Measurements from ENCODE around the gene STX18. TPM values are rescaled to one million over a fixed set of nuclear protein-coding genes. Genes with fewer than 3 reads are reported as not detected.
A peak's percentile ranks its signal among the peaks of the same experiment; 100 is the strongest.

Gene STX18
- total RNA-seq, 1 donor, result 32.2 TPM

DNA sequence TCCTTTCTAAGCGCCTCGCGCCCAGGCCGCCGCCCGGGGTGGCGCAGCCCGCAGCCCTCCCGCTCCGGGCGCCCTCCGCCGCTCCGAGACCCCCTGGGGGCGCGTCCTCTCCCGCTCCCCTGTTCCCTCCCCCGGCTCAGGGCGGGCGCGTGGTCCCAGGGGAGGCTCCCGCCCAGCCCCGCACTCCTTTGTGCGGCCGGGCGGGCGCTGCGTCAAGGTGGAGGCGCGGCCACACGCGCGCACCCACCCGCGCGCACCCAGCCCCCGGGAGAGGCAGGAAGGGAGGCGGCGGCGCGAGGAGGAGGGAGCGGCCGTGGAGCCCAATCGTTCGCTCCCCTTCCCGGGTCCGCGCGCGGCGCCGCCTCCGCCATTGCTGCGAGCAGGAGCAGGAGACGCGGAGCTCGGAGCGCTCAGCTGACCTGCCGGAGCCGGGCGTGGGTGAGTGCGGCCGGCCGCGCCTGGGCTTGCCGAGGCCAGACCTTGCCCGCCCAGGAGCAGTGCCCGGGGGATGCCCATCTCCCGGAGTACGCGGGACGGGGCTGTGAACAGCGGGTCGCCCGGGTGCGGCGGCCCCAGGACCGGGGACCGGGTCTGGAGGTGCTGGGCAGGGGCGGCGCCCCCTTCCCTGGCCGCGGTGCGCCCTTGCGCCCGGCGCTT is 155.0 kb downstream of the STX18 start, which contains the start of gene NSG1:
Gene NSG1, plus strand, starts transcription at position 367 of the 657 bp plus-strand sequence. CDS start 528 bp downstream, outside the sequence.
- peak within 1 kb of the TSS; percentile 53 for H3K4me3 ChIP-seq (ENCODE audit: low read depth, low read length)
- DNase-seq (ENCODE audit: low read depth), result peak; percentile 11

DNA sequence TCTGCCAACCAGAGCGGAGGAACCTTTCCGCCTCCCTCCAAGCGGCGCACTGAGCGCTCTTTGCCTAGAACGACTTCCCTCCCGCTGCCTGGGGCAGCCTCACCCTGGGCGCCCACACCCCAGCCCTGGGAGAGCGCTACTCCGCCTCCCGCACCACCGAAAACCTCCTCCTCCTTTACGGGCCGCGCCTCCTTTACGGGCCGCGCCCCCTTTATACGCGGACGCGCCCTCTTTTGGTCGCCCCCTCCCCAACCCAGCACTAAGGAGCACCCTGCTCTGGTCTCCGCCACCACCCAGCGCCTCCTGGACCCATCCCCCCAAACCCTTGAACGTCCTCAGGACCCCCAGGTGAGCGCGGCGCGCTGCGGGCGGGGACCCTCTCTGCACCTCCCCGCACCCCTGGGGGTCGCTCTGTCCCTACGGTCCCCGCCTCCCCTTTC is 155.5 kb downstream of the STX18 start:
- peak overlapping the region; percentile 53 for H3K4me3 ChIP-seq (ENCODE audit: low read depth, low read length)
- no peak for DNase-seq (ENCODE audit: low read depth)
- TF ChIP-seq, protein P1, sequence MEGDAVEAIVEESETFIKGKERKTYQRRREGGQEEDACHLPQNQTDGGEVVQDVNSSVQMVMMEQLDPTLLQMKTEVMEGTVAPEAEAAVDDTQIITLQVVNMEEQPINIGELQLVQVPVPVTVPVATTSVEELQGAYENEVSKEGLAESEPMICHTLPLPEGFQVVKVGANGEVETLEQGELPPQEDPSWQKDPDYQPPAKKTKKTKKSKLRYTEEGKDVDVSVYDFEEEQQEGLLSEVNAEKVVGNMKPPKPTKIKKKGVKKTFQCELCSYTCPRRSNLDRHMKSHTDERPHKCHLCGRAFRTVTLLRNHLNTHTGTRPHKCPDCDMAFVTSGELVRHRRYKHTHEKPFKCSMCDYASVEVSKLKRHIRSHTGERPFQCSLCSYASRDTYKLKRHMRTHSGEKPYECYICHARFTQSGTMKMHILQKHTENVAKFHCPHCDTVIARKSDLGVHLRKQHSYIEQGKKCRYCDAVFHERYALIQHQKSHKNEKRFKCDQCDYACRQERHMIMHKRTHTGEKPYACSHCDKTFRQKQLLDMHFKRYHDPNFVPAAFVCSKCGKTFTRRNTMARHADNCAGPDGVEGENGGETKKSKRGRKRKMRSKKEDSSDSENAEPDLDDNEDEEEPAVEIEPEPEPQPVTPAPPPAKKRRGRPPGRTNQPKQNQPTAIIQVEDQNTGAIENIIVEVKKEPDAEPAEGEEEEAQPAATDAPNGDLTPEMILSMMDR (IDR thresholded peaks at IDR 0.05; ENCODE audit: insufficient read depth, low read length), result no peak

More for the DNA sequence above, 155.0 kb downstream of the STX18 start, which contains the start of gene NSG1:
- TF ChIP-seq, protein P1 (IDR thresholded peaks at IDR 0.05; ENCODE audit: insufficient read depth, low read length), result no peak

DNA sequence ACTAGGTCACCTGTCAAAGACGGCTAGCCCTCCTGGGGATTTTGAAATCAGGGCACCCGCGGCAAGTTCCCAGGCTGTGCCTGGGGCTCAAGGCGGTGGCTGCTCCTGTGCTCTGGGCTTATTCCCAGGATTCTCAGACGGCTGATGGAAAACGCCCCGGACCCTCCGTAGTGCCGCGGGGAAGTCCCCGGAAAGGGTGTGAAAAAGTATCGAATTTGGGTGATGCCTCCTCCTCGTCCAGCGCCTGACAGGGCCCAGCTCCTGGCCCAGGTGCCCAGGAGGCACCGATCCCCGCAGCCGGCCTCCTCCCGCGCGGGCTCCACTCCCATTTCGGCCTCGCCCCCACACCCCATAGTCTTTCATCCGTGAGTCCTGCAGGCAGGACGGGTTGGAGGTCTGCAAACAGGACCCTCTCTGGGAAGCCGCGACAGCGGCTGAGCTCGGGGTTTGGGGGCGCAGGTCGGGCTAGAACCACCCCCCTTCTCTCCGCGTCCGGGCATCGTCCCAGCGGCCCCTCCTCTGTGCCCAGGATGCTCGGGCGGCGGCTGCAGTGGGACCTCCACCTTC is 156.0 kb downstream of the STX18 start:
- no peak overlapping the region for H3K4me3 ChIP-seq (ENCODE audit: low read depth, low read length)
- DNase-seq (ENCODE audit: low read depth), result no peak
- TF ChIP-seq, protein P1 (IDR thresholded peaks at IDR 0.05; ENCODE audit: insufficient read depth, low read length), result no peak

DNA sequence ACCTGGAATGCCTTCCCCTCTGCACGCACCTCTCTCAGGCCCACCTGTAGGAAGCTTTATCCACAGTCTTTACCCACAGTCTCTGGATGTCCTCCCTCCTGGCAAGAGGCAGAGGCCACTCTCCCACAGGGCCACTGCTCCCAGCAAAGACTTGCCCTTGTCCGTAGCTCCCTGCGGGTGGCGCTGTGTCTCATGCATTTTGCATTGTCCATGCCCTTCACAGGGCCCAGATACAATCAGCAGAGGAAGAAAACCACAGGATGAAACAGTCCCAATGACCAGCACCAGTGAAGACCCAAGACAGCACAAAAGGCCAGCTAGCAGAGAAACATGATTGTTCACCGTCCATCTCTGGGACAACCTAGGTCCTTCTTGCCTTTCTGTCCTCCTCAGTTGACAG is 157.0 kb downstream of the STX18 start:
- TF ChIP-seq, protein P1 (IDR thresholded peaks at IDR 0.05; ENCODE audit: insufficient read depth, low read length), result no peak
- no peak overlapping the region for H3K4me3 ChIP-seq (ENCODE audit: low read depth, low read length)
- DNase-seq (ENCODE audit: low read depth), result no peak

DNA sequence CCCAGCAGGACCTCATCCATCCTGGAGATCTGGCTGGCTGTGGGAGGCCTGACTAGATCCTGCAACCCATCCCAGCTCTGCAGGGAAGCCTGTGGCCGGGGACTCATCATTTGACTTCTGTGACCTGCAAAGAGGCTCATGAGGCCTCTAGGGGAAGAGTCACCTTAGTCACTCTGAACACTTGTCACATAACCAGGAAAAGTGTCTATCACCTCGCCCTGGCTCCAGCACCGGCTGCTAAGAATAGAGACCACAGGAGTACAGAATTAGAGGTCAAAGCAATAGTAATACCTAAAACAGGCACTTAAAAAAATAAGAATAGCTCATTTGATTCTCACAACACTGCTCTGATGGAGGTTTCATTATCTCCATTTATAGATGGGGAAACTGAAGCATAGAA is 158.8 kb downstream of the STX18 start:
- TF ChIP-seq, protein P1 (IDR thresholded peaks at IDR 0.05; ENCODE audit: insufficient read depth, low read length), result no peak
- H3K4me3 ChIP-seq (ENCODE audit: low read depth, low read length), result no peak overlapping the region
- DNase-seq (ENCODE audit: low read depth), result no peak

DNA sequence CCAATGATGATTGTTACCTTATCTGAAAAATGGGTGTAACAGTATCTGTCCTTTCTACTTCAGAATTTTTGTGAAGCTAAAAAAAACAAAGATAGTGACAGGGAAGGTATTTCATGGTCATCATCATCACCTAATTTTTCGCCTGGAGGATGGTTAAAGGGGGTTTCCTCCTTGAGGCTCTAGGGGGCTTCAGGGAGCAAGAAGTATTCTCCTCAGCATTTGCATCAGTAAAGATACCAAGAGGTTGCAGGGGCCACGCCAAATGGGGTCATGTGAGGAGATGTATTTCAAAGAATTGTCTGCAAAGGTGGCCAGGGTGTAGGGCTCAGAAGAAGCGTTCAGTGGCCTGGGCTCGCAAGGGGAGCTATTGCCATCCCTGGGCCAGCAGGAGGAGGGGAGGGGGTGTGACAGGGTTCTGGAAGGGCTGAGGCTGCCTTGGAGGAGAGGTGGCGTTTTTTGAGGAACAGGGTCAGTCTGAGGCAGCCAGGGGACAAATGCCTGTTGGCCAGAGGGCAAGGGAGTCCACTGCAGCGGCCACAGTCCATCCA is 162.2 kb downstream of the STX18 start:
- DNase-seq (ENCODE audit: low read depth), result no peak
- H3K4me3 ChIP-seq (ENCODE audit: low read depth, low read length), result no peak overlapping the region
- TF ChIP-seq, protein P1 (IDR thresholded peaks at IDR 0.05; ENCODE audit: insufficient read depth, low read length), result no peak
